Ovary (tissue), 3 donors: ENCODE data around the gene SETBP1.

Source experiments
- EP300 ChIP-seq: sonication (generic); formaldehyde crosslinking; IDR thresholded peaks from one replicate; pipeline ENCODE4 v1.6.1; 2017; ENCODE audit warnings: antibody characterized with exemption
- POLR2A ChIP-seq: fragments of 450-650 bp; IDR thresholded peaks from one replicate; pipeline ENCODE4 v1.6.1; 2017; ENCODE audit warnings: antibody characterized with exemption, mild to moderate bottlenecking, moderate library complexity
- TF ChIP-seq, protein P1 (sequence below), 3 donors: fragments of 450-650 bp in 2 of 3; fragments of 200-600 bp in 1 of 3; IDR thresholded peaks; one replicate each; pipeline versions ENCODE4 v1.5.1 to v1.8.0; 2016 to 2022; ENCODE audit warnings: antibody characterized with exemption in 3 of 3, mild to moderate bottlenecking in 1 of 3
- donor health status: DM: no; HTN: no; CAD: no.

DNA sequence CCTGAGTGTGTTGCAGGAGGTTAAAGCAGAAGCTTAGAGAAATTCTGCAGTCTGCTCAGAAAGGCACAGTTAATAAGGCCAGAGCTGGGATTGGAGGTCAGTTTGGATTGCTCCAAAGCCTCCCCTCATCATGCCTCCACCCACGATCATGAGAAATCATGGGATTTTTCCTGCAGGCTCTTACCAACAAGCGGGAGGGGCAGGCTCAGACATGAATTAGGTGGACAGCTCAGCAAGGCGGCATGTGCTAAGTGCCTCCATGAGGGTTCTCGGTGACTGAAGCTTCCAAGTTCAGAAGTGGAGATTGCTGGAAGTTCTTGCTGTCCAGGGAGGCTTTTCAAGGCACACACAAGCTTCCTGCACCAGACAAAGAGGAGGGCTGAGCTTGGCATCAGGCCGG, 163.8 kb downstream of the SETBP1 start:
- TF ChIP-seq, protein P1, sequence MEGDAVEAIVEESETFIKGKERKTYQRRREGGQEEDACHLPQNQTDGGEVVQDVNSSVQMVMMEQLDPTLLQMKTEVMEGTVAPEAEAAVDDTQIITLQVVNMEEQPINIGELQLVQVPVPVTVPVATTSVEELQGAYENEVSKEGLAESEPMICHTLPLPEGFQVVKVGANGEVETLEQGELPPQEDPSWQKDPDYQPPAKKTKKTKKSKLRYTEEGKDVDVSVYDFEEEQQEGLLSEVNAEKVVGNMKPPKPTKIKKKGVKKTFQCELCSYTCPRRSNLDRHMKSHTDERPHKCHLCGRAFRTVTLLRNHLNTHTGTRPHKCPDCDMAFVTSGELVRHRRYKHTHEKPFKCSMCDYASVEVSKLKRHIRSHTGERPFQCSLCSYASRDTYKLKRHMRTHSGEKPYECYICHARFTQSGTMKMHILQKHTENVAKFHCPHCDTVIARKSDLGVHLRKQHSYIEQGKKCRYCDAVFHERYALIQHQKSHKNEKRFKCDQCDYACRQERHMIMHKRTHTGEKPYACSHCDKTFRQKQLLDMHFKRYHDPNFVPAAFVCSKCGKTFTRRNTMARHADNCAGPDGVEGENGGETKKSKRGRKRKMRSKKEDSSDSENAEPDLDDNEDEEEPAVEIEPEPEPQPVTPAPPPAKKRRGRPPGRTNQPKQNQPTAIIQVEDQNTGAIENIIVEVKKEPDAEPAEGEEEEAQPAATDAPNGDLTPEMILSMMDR (IDR thresholded peaks at IDR 0.05): no peak
- no peak for TF ChIP-seq POLR2A
- TF ChIP-seq EP300: no peak
